Measurements from ENCODE around the gene NUDT16L1. TPM values are rescaled to one million over a fixed set of nuclear protein-coding genes. Genes with fewer than 3 reads are reported as not detected.
A peak's percentile ranks its signal among the peaks of the same experiment; 100 is the strongest.

The NUDT16L1 gene
- total RNA-seq, 1 experiment from 2014 or later: 32.6 TPM

DNA sequence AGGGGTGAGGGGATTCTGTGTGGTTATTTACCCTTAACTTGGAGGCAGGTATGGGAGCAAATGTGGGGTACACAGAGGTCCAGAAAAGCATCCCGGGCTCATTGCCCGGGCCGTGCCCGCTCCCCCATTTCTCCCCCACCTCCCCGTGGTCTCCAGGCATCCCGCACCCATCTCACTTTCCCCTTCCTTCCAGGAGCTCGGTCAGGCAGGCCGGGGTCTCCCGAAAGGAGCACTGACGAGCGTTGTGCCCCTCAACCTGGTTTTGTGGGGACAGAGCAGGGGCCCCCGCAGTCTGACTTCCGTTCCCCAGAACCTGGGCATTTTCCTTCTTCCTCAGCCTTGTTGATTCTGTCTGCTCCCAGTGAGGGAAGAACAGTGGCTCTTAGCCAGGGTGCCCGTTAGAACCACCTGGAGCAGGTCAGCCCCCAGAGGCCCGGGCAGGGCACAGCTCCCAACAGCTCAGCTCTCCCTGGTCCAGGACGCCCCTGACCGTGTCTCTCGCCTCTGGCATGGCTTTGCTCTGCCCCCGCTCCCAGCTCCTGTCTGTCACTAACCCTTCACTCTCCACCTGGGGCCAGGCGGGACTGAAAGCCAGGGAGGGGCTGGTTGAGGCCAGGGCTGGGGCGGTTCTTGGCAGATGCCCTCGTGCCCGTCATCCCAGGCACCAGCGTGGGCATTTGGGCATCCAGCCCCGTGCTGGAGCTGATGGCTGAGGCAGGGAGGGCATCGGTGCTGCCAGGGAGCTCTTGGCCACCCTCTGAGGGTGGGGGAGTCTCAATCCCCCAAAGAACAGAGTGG is 12.5 kb upstream of the NUDT16L1 start:
- Mint-ChIP-seq H3K9me3 (ENCODE audit: low read depth, unreplicated experiment) (no peaks in the 10 kb centered on the region), H3K4me1 (ENCODE audit: low read depth, unreplicated experiment) (peaks cover 19% of the 10 kb centered on the region), H3K27me3 (ENCODE audit: unreplicated experiment) (no peaks in the 10 kb centered on the region), H3K27ac (ENCODE audit: unreplicated experiment) (peak overlapping the region; percentile 74), H3K36me3 (ENCODE audit: insufficient read depth, unreplicated experiment) (peaks cover 73% of the 10 kb centered on the region), H3K4me3 (ENCODE audit: low read depth, unreplicated experiment) (peak overlapping the region; percentile 63)
- no peak for DNase-seq
- no TSS peak for BruUV-seq (replicated peaks)
- intact Hi-C loops (cut with micrococcal nuclease; ENCODE audit: unreplicated experiment): no loop called here
- CTCF ChIA-PET: interaction anchor here (0.7 to 0.8 kb wide), 2 partner anchors 30 to 88 kb away, joined by 3 read pairs; no protein-coding TSS in a partner anchor
- TF ChIP-seq, protein P1, sequence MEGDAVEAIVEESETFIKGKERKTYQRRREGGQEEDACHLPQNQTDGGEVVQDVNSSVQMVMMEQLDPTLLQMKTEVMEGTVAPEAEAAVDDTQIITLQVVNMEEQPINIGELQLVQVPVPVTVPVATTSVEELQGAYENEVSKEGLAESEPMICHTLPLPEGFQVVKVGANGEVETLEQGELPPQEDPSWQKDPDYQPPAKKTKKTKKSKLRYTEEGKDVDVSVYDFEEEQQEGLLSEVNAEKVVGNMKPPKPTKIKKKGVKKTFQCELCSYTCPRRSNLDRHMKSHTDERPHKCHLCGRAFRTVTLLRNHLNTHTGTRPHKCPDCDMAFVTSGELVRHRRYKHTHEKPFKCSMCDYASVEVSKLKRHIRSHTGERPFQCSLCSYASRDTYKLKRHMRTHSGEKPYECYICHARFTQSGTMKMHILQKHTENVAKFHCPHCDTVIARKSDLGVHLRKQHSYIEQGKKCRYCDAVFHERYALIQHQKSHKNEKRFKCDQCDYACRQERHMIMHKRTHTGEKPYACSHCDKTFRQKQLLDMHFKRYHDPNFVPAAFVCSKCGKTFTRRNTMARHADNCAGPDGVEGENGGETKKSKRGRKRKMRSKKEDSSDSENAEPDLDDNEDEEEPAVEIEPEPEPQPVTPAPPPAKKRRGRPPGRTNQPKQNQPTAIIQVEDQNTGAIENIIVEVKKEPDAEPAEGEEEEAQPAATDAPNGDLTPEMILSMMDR (IDR thresholded peaks at IDR 0.05; ENCODE audit: unreplicated experiment): no peak

DNA sequence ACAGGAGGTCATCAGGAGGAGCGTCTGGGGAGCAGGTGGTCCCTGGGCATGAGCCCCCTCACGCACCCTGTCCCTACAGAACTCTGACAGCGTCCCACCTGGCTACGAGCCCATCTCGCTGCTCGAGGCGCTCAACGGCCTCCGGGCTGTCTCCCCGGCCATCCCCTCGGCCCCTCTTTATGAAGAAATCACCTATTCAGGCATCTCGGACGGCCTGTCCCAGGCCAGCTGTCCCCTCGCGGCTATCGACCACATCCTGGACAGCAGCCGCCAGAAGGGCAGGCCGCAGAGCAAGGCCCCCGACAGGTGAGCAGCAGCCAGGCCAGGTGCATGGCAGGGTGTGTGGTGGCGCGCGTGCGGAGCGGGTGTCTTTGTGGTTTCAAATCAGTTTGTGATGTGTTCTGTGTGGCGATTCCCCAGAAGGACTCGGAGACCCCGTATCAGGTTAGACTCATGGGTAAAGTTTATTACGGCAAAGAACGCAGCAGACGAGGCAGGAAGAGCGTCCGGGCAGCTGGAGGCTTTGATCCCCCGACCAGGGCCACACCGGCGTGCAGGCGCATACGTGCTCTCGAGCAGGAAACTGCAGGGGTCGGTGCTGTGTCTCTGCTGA is 11.8 kb upstream of the NUDT16L1 start:
- intact Hi-C loops (cut with micrococcal nuclease; ENCODE audit: unreplicated experiment): no loop called here
- no peaks in the 10 kb centered on the region for H3K27me3 Mint-ChIP-seq (ENCODE audit: unreplicated experiment)
- H3K36me3 Mint-ChIP-seq (ENCODE audit: insufficient read depth, unreplicated experiment): peaks cover 73% of the 10 kb centered on the region
- no peak overlapping the region for H3K27ac Mint-ChIP-seq (ENCODE audit: unreplicated experiment)
- H3K4me1 Mint-ChIP-seq (ENCODE audit: low read depth, unreplicated experiment): peaks cover 19% of the 10 kb centered on the region
- BruUV-seq (replicated peaks): no TSS peak
- H3K4me3 Mint-ChIP-seq (ENCODE audit: low read depth, unreplicated experiment): no peak overlapping the region
- DNase-seq: no peak
- CTCF ChIA-PET: interaction anchor here (0.7 kb wide), 1 partner anchor 87 kb away, joined by 3 read pairs; no protein-coding TSS in a partner anchor
- TF ChIP-seq, protein P1 (IDR thresholded peaks at IDR 0.05; ENCODE audit: unreplicated experiment): no peak
- H3K9me3 Mint-ChIP-seq (ENCODE audit: low read depth, unreplicated experiment): no peaks in the 10 kb centered on the region

- intact Hi-C loops (cut with micrococcal nuclease; ENCODE audit: unreplicated experiment): no loop called here
- H3K27ac Mint-ChIP-seq (ENCODE audit: unreplicated experiment): no peak overlapping the region
- H3K27me3 Mint-ChIP-seq (ENCODE audit: unreplicated experiment): no peaks in the 10 kb centered on the region
- DNase-seq: no peak
- no peak overlapping the region for H3K4me3 Mint-ChIP-seq (ENCODE audit: low read depth, unreplicated experiment)
- no TSS peak for BruUV-seq (replicated peaks)
- CTCF ChIA-PET: no interaction called here
- peaks cover 19% of the 10 kb centered on the region for H3K4me1 Mint-ChIP-seq (ENCODE audit: low read depth, unreplicated experiment)
- H3K9me3 Mint-ChIP-seq (ENCODE audit: low read depth, unreplicated experiment): no peaks in the 10 kb centered on the region
- TF ChIP-seq, protein P1 (IDR thresholded peaks at IDR 0.05; ENCODE audit: unreplicated experiment): no peak
- peaks cover 73% of the 10 kb centered on the region for H3K36me3 Mint-ChIP-seq (ENCODE audit: insufficient read depth, unreplicated experiment)
These were observed 11.2 kb upstream of the NUDT16L1 start for GRCh38 chr16:4682084-4682591.

DNA sequence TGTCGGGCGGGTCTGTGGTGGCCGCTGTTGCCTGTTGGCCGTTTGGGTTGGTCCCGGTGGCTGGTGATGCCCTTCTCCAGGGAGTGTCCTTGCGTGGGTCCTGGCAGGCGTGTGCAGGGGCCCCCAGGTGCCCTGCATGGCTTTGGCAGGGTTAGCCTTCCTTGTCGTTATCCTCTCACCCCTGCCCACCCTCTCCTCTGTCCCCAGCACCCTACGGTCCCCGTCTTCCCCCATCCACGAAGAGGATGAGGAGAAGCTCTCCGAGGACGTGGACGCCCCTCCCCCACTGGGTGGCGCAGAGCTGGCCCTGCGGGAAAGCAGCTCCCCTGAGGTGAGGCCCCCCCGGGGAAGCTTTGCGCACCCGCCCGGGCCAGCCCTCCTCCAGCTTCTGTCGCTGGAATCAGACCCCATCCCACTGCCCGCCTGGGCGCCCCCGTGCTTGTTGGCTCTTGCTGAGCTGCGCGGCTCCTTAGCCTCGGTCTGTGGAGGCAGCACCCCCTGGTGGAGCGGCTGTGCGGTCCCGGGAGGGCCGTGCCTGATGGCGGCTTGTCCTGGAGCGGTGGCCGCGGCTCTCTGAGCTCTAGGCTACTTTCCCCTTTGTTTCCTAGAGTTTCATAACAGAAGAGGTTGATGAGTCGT is 10.6 kb upstream of the NUDT16L1 start:
- CTCF ChIA-PET: no interaction called here
- DNase-seq: no peak
- TF ChIP-seq, protein P1 (IDR thresholded peaks at IDR 0.05; ENCODE audit: unreplicated experiment): peak; percentile 13

More for the DNA sequence above, 10.6 kb upstream of the NUDT16L1 start:
- H3K27ac Mint-ChIP-seq (ENCODE audit: unreplicated experiment): no peak overlapping the region
- peaks cover 18% of the 10 kb centered on the region for H3K4me1 Mint-ChIP-seq (ENCODE audit: low read depth, unreplicated experiment)
- intact Hi-C loops (cut with micrococcal nuclease; ENCODE audit: unreplicated experiment): no loop called here
- no peaks in the 10 kb centered on the region for H3K27me3 Mint-ChIP-seq (ENCODE audit: unreplicated experiment)
- no TSS peak for BruUV-seq (replicated peaks)
- no peaks in the 10 kb centered on the region for H3K9me3 Mint-ChIP-seq (ENCODE audit: low read depth, unreplicated experiment)
- H3K36me3 Mint-ChIP-seq (ENCODE audit: insufficient read depth, unreplicated experiment): peaks cover 68% of the 10 kb centered on the region
- H3K4me3 Mint-ChIP-seq (ENCODE audit: low read depth, unreplicated experiment): no peak overlapping the region

Data from Calu3 (cell line).